Right hindlimb (tissue), 1 donor: ENCODE results near the gene DIS3L2.
"Not testable (repeated sequence)": the region's sequence is repeated elsewhere in the genome, so short reads cannot be mapped to it uniquely, and the experiment has no call there.

Source experiments
- DNase-seq: peaks from one replicate; pipeline ENCODE4 v3.0.0-alpha.2; 2018

Gene DIS3L2

DNA sequence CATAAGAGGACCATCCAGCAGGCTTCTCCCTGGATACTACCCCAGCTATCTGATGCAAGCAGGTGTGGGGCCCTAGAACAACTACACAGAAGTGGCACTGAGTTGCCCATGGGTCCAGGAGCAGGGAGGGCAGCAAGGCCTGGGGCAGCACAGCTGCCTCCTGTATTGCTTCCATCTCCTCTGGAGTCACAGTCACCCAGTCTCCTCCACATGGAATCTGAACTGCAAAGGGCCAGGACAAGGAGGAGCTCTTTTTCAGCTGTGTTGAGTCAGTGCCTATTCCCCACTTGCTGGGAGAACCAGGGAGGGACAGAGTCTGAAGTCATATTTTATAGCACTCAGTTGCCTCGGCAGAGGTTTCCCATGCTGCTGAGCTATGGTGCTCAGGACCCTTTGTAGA is 349.2 kb downstream of the DIS3L2 start:
- no peak for DNase-seq

GRCh38 chr2:232313645-232314044 is 352.1 kb downstream of the DIS3L2 start:
- not testable (repeated sequence) for DNase-seq

GRCh38 chr2:232315049-232315922 is 353.8 kb downstream of the DIS3L2 start:
- DNase-seq: peak; percentile 77

GRCh38 chr2:232315923-232316299 is 354.4 kb downstream of the DIS3L2 start:
- no peak for DNase-seq

- no peak for DNase-seq
Observed at GRCh38 chr2:232316461-232317330, 355.2 kb downstream of the DIS3L2 start.

- DNase-seq: no peak
Observed at GRCh38 chr2:232318169-232318855, 356.8 kb downstream of the DIS3L2 start.

DNA sequence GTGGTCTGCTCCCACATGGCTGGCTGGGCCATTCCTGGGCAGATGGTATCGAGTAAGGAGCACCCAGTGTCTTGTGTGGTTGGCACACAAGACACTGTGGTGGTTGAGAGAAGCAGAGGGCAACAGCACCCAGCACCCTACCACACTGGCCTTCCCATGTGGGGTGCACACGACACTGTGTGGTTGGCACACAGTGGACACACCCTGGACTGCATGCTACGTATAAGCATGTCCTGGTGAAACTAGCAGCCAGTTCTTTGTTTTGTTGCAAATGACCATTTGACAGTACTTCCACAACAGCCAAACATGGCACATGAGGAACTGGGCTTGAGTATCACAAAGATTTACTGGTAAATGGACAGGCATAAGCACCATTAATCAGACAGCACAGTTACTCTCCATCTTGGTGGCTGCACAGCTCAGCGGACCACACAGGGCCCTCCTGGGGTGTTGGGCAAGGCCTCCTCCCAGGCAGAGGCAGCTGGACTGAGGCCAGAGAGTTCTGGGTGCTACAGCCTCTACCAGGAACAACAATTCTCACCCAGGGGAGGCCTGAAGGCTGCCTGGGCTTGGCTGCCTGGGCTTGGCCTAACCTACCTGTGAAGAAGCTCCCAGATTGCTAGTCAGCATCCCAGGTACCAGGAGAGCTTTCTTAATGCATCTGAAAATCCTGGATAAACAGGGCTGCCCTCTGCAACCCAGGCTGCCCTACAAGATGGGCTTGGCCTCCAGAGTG is 357.7 kb downstream of the DIS3L2 start:
- no peak for DNase-seq

GRCh38 chr2:232319803-232320442 is 358.4 kb downstream of the DIS3L2 start:
- DNase-seq: no peak

DNA sequence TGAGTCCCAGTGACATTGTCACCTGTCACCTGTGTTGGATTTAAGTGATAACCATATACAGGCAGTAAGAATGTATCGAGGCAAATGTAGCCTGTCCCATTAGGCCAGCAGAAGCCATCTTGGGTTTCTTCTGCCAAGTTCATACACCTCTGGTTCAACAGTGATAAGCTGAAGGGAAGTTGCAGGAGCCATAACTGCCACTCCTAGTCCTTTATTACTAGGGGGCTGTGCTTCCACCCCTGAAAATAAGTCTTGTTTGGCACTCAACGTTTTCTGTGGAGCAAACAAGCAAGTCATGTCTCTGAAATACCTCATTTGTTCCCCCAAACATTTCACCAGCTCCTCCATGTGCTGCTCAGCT is 358.9 kb downstream of the DIS3L2 start:
- DNase-seq: no peak

DNA sequence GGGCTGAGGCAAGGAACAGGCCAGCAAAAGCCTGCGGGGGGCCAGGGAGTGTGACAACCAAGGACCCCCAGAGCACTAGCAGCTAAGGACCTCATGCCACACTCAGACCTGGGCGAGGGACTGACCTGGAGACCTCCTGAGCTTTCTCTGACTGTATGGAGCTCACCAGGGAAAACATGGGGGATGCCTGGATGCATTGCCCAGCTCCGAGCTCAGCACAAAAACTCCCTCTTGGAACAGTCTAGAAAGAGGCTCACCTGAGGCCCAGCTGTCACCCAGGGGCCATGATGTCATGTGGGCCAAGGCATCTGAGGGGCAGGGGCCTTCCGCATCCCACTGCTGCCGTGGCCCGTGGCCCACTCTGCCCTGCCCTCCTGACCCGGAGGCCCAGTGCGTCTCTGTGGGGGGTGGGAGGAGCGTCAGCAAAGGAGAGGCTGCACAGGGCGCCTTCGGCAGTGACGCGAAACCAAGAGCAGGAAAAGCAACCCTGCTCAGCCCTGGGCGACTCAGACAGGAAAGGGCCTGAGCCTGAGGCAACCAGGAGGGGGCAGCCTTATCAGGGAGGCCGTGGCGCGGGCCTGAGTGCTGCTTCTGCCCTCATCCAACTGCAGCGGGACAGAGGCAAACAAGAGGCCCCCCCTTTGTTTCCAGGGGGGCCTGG is 359.8 kb downstream of the DIS3L2 start:
- no peak for DNase-seq

DNA sequence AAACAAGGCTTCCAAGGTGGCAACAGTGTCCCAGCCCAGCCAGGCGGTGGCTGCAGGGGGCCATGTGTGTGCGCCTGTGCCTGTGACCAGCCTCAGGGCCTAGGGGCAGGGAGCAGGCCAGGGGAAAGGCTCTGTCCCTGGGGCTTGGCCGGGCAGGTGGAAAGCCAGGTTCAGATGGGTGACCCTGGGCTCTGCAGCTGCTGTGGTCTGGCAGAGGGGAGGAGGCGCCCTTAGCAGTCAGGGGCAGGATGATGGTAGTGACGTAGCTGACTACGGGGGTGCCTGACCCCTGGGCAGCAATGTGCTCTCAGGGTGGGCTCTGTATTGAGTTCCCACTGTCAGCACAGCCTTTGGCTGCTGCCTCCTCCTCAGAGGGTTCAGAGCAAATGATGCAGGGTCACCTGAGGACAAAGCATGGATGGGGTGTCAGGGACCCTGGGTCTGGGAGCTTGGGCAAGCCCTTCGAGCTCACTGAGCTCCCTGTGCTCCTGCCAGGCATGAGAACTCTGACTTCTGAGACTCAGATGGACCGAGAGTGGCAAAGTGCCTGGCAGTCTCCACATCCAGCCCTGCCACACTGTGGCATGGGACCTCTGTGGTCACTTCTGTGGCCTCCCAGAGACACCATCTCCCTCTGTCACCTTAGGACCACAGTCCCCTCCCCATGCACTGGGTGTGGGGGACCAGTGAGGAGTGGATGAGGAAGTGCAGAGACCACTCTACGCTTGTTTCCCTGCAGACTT is 360.5 kb downstream of the DIS3L2 start:
- DNase-seq: no peak

- no peak for DNase-seq
Observed at GRCh38 chr2:232322560-232323327, 361.2 kb downstream of the DIS3L2 start.

- DNase-seq: no peak
Observed at GRCh38 chr2:232323328-232323650, 361.8 kb downstream of the DIS3L2 start.

- DNase-seq: not testable (repeated sequence)
Observed at GRCh38 chr2:232323967-232324366, 362.5 kb downstream of the DIS3L2 start.

GRCh38 chr2:232324778-232325177 is 363.3 kb downstream of the DIS3L2 start:
- no peak for DNase-seq

DNA sequence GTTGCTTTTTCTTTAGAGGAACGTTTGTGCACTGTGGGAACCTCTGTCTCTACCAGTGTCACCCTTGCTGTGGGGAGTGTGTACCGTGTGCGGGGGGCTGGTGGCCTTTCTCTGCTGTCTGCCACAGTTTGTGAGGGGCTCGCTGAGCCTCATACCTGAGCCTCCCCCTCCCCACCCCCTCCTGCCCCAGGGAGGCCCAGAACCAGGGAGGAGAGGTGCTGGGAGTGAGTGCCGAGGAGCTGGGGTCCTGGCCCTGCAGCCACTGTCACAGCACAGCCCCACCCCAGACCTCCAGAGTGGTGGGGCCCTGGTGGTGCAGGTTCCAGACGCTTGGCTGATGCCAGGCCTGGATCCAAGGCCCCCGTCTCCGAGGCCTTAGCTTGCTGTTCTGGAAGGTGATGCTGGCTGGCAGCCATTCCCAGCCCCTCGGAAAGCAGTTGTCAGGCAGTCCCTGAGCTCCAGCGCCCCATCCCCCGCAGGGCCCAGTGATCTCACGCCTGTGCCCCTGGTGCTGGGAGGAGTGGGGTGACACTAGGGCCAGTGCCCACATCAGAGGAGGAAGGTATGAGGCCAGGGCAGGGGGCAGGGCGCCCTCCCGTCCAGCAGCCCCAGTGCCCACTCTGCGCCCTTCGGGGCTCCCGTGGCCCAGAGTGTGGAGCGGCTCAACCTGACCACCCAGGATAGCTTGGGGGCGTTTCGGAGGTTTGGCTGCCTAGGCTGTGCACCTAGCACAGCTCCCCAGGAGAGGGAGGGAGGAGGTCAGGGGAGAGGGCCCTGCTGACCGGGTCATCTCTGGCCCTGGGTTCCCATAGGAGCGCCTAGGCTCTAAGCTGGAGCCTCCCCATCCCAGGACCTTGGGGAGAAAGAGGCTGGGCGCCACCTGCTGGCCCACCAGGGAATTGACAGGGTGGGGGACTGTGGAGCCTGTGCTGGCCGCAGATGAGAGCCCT is 364.1 kb downstream of the DIS3L2 start:
- peak; percentile 48 for DNase-seq

DNA sequence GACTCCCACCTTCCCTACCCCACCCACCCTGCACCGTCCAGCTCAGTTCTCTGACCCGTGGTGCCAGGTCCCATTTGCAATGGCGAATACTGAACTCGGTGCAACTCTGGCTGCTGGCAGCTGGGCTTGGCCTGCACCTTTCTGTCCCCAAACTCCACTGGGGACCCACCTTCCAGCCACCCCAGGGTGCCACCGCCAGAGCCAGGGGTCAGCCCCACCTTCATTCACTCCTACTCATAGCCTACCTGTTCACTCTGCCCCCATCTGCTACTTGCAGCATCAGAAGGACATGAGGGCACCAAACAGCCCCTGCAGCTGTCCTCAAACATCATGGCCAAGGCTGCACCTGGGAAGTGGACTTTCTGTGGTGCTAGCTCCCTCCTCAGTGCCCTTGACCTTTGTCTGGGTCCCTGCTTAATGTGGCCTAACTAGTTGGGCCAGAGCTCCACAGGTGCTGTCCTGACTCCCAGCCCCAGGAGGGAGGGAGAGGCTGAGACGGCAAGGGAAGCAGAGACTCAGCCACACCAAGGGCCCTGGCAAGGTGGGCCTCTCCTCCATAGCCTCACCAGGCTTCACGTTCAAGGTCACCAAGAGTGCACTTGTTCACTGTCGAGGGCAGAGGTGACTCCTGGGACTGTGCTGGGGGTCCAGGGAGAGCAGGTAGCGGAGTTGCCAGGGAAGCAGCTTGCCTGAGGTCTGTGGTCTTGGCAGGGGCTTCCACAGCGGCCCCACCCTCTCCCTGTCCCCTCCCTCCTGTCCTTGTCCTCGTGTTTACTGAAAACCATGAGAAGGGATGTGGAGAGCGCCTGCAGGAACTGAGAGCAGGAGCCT is 365.0 kb downstream of the DIS3L2 start:
- peak; percentile 16 for DNase-seq
